Gastroesophageal sphincter (tissue), 4 donors: Measurements from ENCODE around the gene CSGALNACT2. TPM values are rescaled to one million over a fixed set of nuclear protein-coding genes. Genes with fewer than 3 reads are reported as not detected.

ENCODE experiments used
- ATAC-seq: fragments of 150-250 bp; one replicate; pipeline ENCODE4 v1.9.1; 2016; ENCODE audit warnings: mild to moderate bottlenecking, moderate library complexity
- H3K27ac ChIP-seq, 4 donors: fragments of 200-600 bp; sonication (generic) in 3 of 4; 1 replicate in 3 of 4; 2 replicates in 1 of 4; pipeline ENCODE4 v1.5.1; 2016 to 2019
- H3K27me3 ChIP-seq: fragments of 200-600 bp; sonication (generic); one replicate; pipeline ENCODE4 v1.5.1; 2019
- H3K36me3 ChIP-seq, 2 donors: fragments of 200-600 bp; sonication (generic); one replicate each; pipeline ENCODE4 v1.5.1; 2019; ENCODE audit warnings: control low read depth in 1 of 2
- H3K4me1 ChIP-seq, 3 donors: fragments of 200-600 bp; sonication (generic); 1 replicate in 2 of 3; 2 replicates in 1 of 3; pipeline ENCODE4 v1.5.1; 2016 to 2019; ENCODE audit warnings: control low read depth in 2 of 3
- H3K4me3 ChIP-seq, 2 donors: fragments of 200-600 bp; sonication (generic); one replicate each; pipeline ENCODE4 v1.5.1; 2019; ENCODE audit warnings: mild to moderate bottlenecking in 1 of 2, moderate library complexity in 1 of 2
- H3K9me3 ChIP-seq, 3 donors: fragments of 200-600 bp; sonication (generic); one replicate each; pipeline ENCODE4 v1.5.1; 2017 to 2019; ENCODE audit warnings: control low read depth in 2 of 3
- EP300 ChIP-seq: sonication (generic); formaldehyde crosslinking; IDR thresholded peaks from one replicate; pipeline ENCODE4 v1.6.1; 2017; ENCODE audit warnings: antibody characterized with exemption, mild to moderate bottlenecking
- POLR2A ChIP-seq, 2 donors: fragments of 450-650 bp; IDR thresholded peaks; one replicate each; pipeline ENCODE4 v1.6.1; 2017; ENCODE audit warnings: antibody characterized with exemption in 2 of 2, mild to moderate bottlenecking in 2 of 2, moderate library complexity in 1 of 2
- POLR2AphosphoS5 ChIP-seq: sonication (generic); formaldehyde crosslinking; IDR thresholded peaks from one replicate; pipeline ENCODE4 v1.6.1; 2017; ENCODE audit warnings: antibody characterized with exemption
- WGBS, 2 donors: methylation state at CpG; one replicate each; pipeline ENCODE4 v1.1.5; 2018; ENCODE audit warnings: low coverage in 1 of 2; 5-methylcytosine and 5-hydroxymethylcytosine counted together
- total RNA-seq, 4 donors: library from RNA; depleted of rRNA; stranded (reverse); fragments of >200 nt; gene quantifications; one replicate each; pipeline ENCODE4 v1.1.0, GENCODE V29; 2016
- TF ChIP-seq, protein P1 (sequence below), 4 experiments: fragments of 200-600 bp in 2 of 4; fragments of 450-650 bp in 2 of 4; sonication (generic) in 1 of 4; IDR thresholded peaks; one replicate each; pipeline ENCODE4 v1.5.1; 2017 to 2019; ENCODE audit warnings: antibody characterized with exemption in 4 of 4, mild to moderate bottlenecking in 2 of 4, moderate library complexity in 2 of 4

The CSGALNACT2 gene
- total RNA-seq, 4 donors from 2014 or later = 28.4 to 37.4 (median 32.7) TPM

DNA sequence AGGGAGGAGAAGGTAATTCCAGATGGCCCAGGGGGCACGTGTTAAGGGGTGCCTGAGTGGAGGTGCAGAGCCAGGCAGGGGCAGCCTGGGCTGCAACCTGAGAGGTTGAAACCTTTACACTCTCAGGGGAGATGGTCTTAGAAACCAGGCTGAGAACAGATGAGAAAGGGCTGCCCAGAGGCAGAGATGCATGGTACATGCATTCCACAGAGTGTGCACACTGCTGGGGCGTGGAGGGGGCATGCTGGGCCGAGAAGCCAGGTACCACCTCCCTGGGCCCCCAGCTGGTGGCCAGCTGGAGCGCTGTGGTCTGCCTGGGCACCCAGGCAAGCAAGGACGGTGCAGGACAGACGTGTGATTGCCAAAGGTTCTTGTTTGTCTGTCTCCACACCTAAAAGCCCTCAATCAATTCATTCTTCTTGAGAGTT lies 14.1 kb upstream of the CSGALNACT2 start:
- Histone ChIP-seq H3K36me3 (no peaks in the 10 kb centered on the region), H3K27me3 (no peaks in the 10 kb centered on the region), H3K4me3 (no peak overlapping the region), H3K4me1 (peaks cover 0 to 13% (median 0%) of the 10 kb centered on the region in 3 donors), H3K27ac (no peak overlapping the region), H3K9me3 (no peaks in the 10 kb centered on the region)
- ATAC-seq = no peak
- no peak for TF ChIP-seq EP300
- TF ChIP-seq, protein P1, sequence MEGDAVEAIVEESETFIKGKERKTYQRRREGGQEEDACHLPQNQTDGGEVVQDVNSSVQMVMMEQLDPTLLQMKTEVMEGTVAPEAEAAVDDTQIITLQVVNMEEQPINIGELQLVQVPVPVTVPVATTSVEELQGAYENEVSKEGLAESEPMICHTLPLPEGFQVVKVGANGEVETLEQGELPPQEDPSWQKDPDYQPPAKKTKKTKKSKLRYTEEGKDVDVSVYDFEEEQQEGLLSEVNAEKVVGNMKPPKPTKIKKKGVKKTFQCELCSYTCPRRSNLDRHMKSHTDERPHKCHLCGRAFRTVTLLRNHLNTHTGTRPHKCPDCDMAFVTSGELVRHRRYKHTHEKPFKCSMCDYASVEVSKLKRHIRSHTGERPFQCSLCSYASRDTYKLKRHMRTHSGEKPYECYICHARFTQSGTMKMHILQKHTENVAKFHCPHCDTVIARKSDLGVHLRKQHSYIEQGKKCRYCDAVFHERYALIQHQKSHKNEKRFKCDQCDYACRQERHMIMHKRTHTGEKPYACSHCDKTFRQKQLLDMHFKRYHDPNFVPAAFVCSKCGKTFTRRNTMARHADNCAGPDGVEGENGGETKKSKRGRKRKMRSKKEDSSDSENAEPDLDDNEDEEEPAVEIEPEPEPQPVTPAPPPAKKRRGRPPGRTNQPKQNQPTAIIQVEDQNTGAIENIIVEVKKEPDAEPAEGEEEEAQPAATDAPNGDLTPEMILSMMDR (IDR thresholded peaks at IDR 0.05) = no peak
- TF ChIP-seq POLR2AphosphoS5 = no peak
- no peak for TF ChIP-seq POLR2A (IDR thresholded peaks at IDR 0.05)
- 67 to 83% methylated on average over 1 to 4 of the region's 6 CpGs for WGBS, 2 donors

DNA sequence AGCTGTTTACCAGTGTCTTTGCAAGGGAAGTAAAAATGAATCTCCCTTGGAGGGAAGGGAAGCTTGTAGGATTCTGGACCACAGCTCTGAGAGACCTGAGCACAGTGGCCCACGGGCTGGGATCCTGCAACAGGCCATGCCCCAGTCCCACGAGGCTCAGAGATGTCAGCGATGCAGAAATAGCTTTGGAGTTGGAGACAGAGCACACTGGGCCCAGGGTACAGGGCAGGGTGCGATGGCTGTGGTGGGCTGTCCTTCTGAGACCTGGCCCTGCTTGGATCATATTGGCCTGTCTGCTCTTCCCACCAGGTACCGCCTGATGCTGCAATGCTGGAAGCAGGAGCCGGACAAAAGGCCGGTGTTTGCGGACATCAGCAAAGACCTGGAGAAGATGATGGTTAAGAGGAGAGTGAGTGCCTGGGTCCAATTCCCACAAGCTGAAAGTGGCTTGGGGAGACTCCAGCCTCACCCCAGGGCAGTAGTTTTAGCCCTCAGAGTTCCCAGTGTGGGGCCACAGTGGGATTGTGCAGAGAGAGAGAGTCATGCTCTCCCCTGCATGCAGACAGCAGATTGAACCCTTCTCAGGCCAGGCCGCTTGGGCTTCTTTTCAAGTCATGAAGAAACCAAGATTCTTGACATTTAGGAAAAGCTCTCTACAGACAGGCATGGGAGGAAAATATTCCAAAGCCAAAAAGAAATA lies 13.5 kb upstream of the CSGALNACT2 start:
- H3K27ac ChIP-seq = no peak overlapping the region
- no peak overlapping the region for H3K4me3 ChIP-seq
- ATAC-seq = no peak
- no peaks in the 10 kb centered on the region for H3K36me3 ChIP-seq
- TF ChIP-seq POLR2A (IDR thresholded peaks at IDR 0.05) = no peak
- no peak for TF ChIP-seq POLR2AphosphoS5
- TF ChIP-seq, protein P1 (IDR thresholded peaks at IDR 0.05) = no peak
- TF ChIP-seq EP300 = no peak
- H3K9me3 ChIP-seq = no peaks in the 10 kb centered on the region
- no peaks in the 10 kb centered on the region for H3K27me3 ChIP-seq
- 94 to 96% methylated on average over 3 to 4 of the region's 9 CpGs for WGBS, 2 donors
- H3K4me1 ChIP-seq = peaks cover 0 to 13% (median 0%) of the 10 kb centered on the region in 3 donors

DNA sequence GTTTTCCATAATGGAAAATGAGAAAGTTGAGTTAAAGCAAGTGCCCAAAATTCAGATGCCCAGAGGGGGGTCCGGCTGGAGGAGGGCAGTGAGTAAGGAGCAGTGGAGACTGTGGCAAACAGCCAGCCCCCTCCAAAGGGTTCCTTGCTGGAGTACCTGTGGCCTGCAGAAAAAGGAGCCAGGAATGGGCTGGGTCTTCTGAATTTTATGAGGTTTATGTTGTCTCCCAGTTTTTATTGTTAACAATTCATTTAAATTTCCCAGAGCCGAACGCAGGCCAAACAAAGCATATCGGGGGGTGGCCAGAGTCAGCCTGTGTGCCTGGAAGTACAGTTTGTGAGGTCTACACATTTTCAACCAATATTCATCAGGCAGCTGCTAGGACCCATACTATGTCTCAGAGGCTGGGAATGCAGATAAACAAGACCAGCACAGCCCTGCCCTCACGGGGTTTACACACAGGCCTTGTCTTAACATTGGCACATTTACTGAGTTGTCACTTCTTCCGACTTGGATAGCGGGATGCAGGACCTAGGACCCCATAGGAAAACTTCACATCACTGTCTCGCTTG lies 12.9 kb upstream of the CSGALNACT2 start:
- Histone ChIP-seq H3K27me3 (no peaks in the 10 kb centered on the region), H3K36me3 (no peaks in the 10 kb centered on the region), H3K4me3 (no peak overlapping the region), H3K27ac (no peak overlapping the region), H3K4me1 (peaks cover 0 to 13% (median 0%) of the 10 kb centered on the region in 3 donors), H3K9me3 (no peaks in the 10 kb centered on the region)
- TF ChIP-seq, protein P1 (IDR thresholded peaks at IDR 0.05) = no peak
- no peak for TF ChIP-seq POLR2AphosphoS5
- TF ChIP-seq EP300 = no peak
- TF ChIP-seq POLR2A (IDR thresholded peaks at IDR 0.05) = no peak
- WGBS, 2 donors = 74 to 81% methylated on average over 4 to 7 of the region's 8 CpGs
- no peak for ATAC-seq

DNA sequence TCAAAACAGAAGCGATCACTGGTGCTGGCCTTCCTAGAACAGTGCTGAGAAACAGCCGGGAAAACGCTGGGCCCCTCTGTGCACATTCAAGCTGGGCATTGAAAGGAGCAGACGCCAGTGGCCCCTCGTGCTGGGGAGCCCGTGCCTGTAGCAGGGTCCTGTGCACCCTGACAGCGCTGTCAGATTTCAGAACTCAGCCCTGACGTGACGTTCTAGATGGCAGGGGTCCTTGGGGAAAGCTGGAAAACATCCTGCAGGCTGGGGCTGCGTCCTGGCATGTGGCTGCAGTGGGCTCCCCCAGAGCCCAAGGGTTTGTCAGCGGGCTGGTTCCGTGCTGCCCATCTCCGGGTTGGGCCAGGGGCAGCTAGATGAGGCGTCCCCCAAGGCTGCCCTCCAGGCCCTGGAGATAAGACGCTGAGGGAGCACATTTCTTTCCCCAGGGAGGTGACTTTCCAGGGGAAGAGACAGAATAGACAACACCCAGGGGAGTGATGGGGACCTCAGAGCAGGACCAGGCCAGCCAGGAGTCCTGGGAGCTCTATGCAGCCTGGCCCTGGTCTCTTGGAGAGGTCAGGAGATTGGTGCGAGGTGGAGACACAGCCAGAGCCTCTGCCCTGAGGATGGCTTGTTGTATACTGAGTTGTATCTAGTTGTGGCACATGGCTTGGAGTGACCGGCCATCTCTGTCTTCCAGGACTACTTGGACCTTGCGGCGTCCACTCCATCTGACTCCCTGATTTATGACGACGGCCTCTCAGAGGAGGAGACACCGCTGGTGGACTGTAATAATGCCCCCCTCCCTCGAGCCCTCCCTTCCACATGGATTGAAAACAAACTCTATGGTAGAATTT lies 12.1 kb upstream of the CSGALNACT2 start:
- no peak for ATAC-seq
- Histone ChIP-seq H3K4me3 (no peak overlapping the region), H3K36me3 (no peaks in the 10 kb centered on the region), H3K4me1 (peaks cover 0 to 10% (median 0%) of the 10 kb centered on the region in 3 donors), H3K27ac (no peak overlapping the region), H3K9me3 (no peaks in the 10 kb centered on the region), H3K27me3 (no peaks in the 10 kb centered on the region)
- TF ChIP-seq EP300 = no peak
- TF ChIP-seq, protein P1 (IDR thresholded peaks at IDR 0.05) = no peak
- TF ChIP-seq POLR2A (IDR thresholded peaks at IDR 0.05) = no peak
- TF ChIP-seq POLR2AphosphoS5 = no peak
- 79 to 83% methylated on average over 4 to 7 of the region's 23 CpGs for WGBS, 2 donors
